Brain microvascular endothelial cell (primary cell): ENCODE measurements around the gene ATP6V0B.

ENCODE experiments used
- DNase-seq: peaks from one replicate; pipeline ENCODE4 v3.0.0-alpha.2; 2020
- H3K27ac ChIP-seq: fragments of 250-450 bp; sonication (Bioruptor Pico); 2 replicates; pipeline ENCODE4 v1.5.1; 2020; ENCODE audit warnings: mild to moderate bottlenecking, moderate library complexity
- H3K27me3 ChIP-seq: fragments of 250-450 bp; sonication (Bioruptor Pico); replicated peaks from 2 replicates; pipeline ENCODE4 v1.5.1; 2020; ENCODE audit warnings: mild to moderate bottlenecking
- H3K36me3 ChIP-seq: fragments of 250-450 bp; sonication (Bioruptor Pico); replicated peaks from 2 replicates; pipeline ENCODE4 v1.5.1; 2020; ENCODE audit warnings: mild to moderate bottlenecking
- H3K4me3 ChIP-seq: 2 replicates; pipeline ENCODE4 v1.5.1; 2011; ENCODE audit warnings: low read depth, mild to moderate bottlenecking, control low read depth, low read length, moderate library complexity
- in situ Hi-C: cut with HindIII; loops from 2 replicates; pipeline ENCODE4 v1.10.0; 2017; ENCODE audit warnings: low sequenced_read_pairs, low pct_ligation_motif_present
- TF ChIP-seq, protein P1 (sequence below): IDR thresholded peaks from 2 replicates; pipeline ENCODE4 v1.5.1; 2011; ENCODE audit warnings: low read depth, mild to moderate bottlenecking, moderate library complexity, low read length, control low read depth, inconsistent platforms; ENCODE audit errors: missing control alignments

Gene ATP6V0B

DNA sequence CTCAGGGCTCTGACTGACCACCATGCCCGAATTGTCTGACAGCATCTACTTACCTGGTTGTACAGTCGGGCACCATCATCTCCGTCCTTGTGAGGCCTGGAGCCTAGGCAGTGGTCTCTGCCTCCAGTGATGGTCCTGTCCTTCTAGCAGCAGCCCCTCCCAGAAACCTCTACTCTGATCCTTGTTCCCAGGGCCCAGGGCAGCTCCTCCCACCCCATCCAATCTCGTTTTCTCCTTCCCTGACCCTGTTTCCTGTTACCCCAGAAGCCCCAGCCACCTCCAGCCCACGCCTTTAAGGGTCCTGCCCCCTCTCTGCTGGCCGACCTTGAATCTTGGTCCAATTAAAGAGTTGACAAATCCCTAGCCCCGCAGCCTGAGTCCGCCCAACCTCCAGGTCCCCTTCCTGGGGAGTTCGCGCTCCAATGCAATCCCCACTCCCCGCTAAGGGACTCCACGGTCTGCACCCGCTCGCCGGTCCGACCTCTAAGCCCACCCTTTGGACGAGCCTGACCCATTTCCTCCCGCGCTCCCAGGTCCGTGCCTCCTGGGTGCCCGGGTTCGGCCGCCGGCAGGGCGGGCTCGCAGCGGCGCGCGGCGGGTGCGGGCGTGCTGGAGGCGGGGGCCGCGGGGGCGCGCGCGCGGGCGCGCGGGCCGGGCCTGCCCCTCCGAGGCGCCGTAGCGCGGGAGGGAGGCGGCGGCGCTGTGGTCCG is 3.9 kb downstream of the ATP6V0B start, which contains the start of gene B4GALT2:
TSS of gene B4GALT2 (plus strand) at position 660 of the 710 bp plus-strand sequence. CDS start 1,951 bp downstream, outside the sequence.
- H3K36me3 ChIP-seq = peaks cover 21% of the 10 kb centered on the region
- DNase-seq = no peak
- TF ChIP-seq, protein P1, sequence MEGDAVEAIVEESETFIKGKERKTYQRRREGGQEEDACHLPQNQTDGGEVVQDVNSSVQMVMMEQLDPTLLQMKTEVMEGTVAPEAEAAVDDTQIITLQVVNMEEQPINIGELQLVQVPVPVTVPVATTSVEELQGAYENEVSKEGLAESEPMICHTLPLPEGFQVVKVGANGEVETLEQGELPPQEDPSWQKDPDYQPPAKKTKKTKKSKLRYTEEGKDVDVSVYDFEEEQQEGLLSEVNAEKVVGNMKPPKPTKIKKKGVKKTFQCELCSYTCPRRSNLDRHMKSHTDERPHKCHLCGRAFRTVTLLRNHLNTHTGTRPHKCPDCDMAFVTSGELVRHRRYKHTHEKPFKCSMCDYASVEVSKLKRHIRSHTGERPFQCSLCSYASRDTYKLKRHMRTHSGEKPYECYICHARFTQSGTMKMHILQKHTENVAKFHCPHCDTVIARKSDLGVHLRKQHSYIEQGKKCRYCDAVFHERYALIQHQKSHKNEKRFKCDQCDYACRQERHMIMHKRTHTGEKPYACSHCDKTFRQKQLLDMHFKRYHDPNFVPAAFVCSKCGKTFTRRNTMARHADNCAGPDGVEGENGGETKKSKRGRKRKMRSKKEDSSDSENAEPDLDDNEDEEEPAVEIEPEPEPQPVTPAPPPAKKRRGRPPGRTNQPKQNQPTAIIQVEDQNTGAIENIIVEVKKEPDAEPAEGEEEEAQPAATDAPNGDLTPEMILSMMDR = no peak
- no peaks in the 10 kb centered on the region for H3K27me3 ChIP-seq
- peak within 1 kb of the TSS; percentile 32 for H3K27ac ChIP-seq
- H3K4me3 ChIP-seq = peak within 1 kb of the TSS; percentile 72
- in situ Hi-C loops = no loop called here

DNA sequence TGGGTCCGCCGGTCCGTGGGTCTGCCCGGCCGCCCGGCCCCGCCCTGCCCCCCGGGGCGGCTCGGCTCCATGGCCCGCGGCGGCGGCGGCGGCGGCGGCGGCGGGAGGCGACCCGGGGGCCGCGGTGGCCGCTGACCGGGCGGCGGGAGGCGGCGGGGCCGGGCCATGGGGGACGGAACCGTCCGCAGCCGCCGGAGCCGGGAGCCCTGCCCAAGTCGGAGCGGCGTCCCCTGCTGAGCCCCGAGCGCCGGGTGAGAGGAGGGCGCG is 4.4 kb downstream of the ATP6V0B start:
- Histone ChIP-seq H3K27me3 (no peaks in the 10 kb centered on the region), H3K4me3 (peak overlapping the region; percentile 72), H3K27ac (peak overlapping the region; percentile 32), H3K36me3 (peaks cover 21% of the 10 kb centered on the region)
- DNase-seq = no peak
- in situ Hi-C loops = no loop called here
- TF ChIP-seq, protein P1 = no peak

DNA sequence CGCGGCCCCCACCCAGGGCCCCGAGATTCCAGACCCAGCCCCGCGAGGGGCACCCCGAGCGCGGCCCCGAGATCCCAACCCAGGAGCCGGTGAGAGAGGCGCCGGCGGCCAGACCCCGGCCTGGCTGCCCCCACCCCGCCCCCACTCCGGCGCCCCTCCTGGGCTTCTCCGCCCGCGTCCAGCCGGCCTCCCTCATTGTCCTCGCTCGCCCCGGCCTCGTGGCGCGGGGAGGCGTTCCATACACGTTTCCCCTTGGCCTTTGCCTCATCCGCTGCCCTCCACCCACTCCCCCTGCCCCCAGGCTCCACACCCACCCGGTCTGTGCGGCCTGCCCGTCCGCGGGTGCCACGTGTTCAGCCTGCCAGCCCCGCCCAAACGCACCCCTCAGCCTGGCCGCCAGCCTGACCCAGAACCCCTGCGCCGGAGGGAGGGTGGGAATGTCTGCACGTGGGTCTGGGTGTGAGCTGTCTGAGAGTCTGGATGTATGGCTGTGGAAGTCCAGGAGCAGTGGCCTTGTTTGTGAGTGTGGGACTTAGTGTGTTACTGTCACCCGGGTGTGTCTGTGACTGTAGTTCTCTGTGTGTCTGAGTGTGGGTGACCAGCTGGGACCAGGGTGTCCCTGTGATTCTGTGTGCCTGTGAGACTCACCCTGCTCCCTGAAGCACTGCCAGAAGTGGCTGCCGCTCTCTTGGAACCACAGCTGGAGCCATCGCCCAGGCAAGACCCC is 4.9 kb downstream of the ATP6V0B start:
- Histone ChIP-seq H3K27ac (peak overlapping the region; percentile 32), H3K4me3 (peak overlapping the region; percentile 67), H3K27me3 (no peaks in the 10 kb centered on the region), H3K36me3 (peaks cover 25% of the 10 kb centered on the region)
- peak; percentile 35 for DNase-seq
- TF ChIP-seq, protein P1 = no peak
- in situ Hi-C loops = no loop called here

DNA sequence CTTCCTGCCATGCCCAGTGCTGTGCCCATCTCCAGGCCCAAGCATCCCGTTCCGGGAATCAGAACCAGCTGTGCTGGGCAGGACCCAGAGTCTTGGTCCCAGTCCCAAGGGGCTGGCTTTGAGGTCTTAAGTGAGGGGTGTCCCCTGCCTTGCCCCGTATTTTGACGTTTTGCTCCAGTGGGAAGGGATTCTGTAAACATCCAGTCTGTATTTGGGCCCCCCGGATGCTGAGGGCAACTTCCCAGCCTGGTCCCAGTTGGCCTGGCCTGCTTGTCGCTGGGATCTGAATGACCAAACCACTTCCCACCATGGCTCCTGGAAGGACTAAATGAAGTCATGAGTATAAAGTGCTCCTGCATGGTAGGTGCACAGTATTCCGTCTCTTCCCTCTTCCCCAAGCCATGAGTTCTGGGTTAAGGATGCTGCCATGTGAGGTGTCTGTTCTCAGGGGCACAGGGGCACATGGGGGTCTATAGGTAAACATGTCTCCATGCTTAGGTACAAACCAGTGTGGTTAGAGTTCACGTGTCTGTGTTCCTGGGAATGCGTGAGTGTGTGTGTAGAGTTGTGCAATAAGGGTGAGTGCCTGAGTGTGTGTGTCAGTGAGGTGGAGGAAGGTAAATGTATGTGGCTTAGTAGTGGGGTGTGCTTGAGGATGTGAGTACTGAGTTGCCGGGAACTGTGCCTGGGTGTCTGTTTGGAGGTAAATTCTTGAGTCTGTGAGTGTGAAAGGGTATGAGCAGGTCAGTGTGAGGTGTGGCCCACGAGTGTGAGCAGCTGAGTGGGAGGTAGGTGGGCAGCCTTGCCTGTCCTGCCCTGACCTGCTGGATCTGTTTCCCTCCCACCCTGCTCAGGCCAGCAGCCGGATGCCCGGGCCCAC is 5.7 kb downstream of the ATP6V0B start:
- H3K27me3 ChIP-seq = no peaks in the 10 kb centered on the region
- no peak overlapping the region for H3K27ac ChIP-seq
- peaks cover 31% of the 10 kb centered on the region for H3K36me3 ChIP-seq
- H3K4me3 ChIP-seq = peak overlapping the region; percentile 67
- in situ Hi-C loops = no loop called here
- no peak for DNase-seq
- TF ChIP-seq, protein P1 = no peak

DNA sequence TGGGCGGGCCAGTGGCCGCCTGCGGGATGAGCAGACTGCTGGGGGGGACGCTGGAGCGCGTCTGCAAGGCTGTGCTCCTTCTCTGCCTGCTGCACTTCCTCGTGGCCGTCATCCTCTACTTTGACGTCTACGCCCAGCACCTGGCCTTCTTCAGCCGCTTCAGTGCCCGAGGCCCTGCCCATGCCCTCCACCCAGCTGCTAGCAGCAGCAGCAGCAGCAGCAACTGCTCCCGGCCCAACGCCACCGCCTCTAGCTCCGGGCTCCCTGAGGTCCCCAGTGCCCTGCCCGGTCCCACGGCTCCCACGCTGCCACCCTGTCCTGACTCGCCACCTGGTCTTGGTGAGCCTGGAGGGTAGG is 6.4 kb downstream of the ATP6V0B start:
- Histone ChIP-seq H3K36me3 (peaks cover 37% of the 10 kb centered on the region), H3K27me3 (no peaks in the 10 kb centered on the region), H3K4me3 (no peak overlapping the region), H3K27ac (no peak overlapping the region)
- in situ Hi-C loops = no loop called here
- TF ChIP-seq, protein P1 = no peak
- DNase-seq = no peak
